ENCODE data around the gene C14orf93. TPM values are rescaled to one million over a fixed set of nuclear protein-coding genes. Genes with fewer than 3 reads are reported as not detected.

The C14orf93 gene
- total and polyA plus RNA-seq, 9 of the 15 experiments (the other 6 are each of a cell fraction or from before 2014, with no cell fraction given): 2.2 to 22.4 (median 16.1) TPM

DNA sequence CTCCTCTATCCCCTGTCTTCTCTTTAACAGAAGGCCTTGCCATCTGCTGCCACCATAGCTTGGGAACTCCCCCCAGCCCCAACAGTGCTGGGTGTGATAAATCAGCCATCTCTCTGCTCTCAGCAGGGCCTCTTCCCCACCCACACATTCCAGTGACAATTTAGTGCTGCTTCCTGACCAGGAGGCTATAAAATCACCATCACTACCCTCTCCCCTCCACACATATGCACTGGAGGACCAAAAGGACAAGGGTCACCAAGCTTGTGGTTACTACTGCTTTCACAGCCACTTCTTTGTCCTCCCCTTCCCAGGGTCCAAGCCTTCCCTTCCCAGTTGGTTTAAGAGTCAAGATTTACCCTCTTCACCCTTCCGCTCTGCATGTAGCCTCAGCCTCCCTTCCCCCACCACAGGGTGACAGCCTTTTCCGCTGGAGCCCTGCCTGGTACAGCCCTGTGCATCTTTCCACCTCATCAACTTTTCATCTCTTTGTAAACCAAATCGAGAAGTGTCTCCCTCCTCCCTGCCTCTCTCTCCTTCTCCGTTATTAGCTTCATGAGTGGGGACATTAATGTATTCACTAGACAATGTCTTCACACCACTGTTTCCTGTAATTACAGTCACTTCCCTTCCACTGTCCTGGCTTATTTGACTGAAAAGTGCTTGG lies 15.3 kb upstream of the C14orf93 start (continued):
- TF ChIP-seq ZNF407 (IDR thresholded peaks at IDR 0.05; ENCODE audit: low read depth) (no peak), CXXC5 (CRISPR knock-in tag; IDR thresholded peaks at IDR 0.05) (no peak), YY1 (IDR thresholded peaks at IDR 0.05; ENCODE audit: borderline replicate concordance in 1 of 3, control insufficient read depth in 1 of 3, extremely low read depth in 1 of 3, insufficient read depth in 3 of 3, insufficient read length in 1 of 3, insufficient replicate concordance in 2 of 3, low read depth in 1 of 3, low read length in 2 of 3) (no peak)
